ENCODE results near the gene ZKSCAN5.
"Not testable (repeated sequence)": the region's sequence is repeated elsewhere in the genome, so short reads cannot be mapped to it uniquely, and the experiment has no call there.

The ZKSCAN5 gene

DNA sequence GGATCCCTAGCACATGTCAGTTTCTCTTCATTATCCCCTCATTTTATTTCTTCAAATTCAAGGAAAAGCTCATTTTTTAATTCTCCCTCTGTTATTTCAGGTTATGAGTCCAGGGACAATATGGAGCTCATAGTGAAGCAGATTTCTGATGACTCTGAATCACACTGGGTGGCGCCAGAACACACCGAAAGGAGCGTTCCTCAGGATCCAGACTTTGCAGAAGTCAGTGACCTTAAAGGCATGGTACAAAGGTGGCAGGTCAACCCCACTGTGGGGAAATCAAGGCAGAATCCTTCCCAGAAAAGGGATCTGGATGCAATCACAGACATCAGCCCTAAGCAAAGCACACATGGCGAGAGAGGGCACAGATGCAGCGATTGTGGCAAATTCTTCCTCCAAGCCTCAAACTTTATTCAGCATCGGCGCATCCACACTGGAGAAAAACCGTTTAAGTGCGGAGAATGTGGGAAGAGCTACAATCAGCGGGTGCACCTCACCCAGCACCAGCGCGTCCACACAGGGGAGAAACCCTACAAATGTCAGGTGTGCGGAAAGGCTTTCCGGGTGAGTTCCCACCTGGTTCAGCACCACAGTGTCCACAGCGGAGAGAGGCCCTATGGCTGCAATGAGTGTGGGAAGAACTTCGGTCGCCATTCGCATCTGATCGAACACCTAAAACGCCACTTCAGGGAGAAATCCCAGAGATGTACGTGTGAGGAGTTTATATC, 21.4 kb downstream of the ZKSCAN5 start:
- no peak overlapping the region for H3K27ac Mint-ChIP-seq
- peaks cover 75% of the 10 kb centered on the region for H3K36me3 Mint-ChIP-seq
- ATAC-seq = no peak
- peaks cover 4% of the 10 kb centered on the region for H3K4me1 Mint-ChIP-seq
- peaks cover 13% of the 10 kb centered on the region for H3K9me3 Mint-ChIP-seq
- no peak overlapping the region for H3K4me3 Mint-ChIP-seq
- no peaks in the 10 kb centered on the region for H3K27me3 Mint-ChIP-seq

DNA sequence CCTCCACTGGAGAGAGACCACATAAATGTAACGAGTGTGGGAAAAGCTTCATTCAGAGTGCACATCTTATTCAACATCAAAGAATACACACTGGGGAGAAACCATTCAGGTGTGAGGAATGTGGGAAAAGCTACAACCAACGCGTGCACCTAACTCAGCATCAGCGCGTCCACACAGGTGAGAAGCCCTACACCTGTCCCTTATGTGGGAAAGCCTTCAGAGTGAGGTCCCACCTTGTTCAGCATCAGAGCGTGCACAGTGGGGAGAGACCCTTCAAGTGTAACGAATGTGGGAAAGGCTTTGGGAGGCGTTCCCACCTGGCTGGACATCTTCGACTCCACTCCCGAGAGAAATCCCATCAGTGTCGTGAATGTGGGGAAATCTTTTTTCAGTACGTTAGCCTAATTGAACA, 26.9 kb downstream of the ZKSCAN5 start:
- Mint-ChIP-seq H3K36me3 (peaks cover 78% of the 10 kb centered on the region), H3K27me3 (no peaks in the 10 kb centered on the region), H3K4me3 (no peak overlapping the region), H3K9me3 (peaks cover 32% of the 10 kb centered on the region), H3K4me1 (no peaks in the 10 kb centered on the region), H3K27ac (no peak overlapping the region)
- no peak for ATAC-seq

DNA sequence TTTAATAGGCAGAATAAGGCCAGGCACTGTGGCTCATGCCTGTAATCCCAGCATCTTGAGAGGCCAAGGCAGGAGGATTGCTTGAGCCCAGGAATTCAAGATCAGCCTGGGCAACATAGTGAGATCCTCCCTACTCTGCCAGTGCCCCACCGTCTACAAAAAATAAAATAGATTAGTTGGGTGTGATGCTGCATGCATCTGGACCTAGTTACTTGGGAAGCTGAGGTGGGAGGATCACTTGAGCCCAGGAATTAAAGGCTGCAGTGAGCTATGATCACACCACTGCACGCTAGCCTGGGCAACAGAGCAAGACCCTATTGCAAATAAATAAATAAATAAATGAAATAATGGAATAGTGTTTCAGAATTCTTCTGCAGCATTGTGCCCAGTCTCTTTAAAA, 31.2 kb downstream of the ZKSCAN5 start:
- H3K4me1 Mint-ChIP-seq = no peaks in the 10 kb centered on the region
- H3K36me3 Mint-ChIP-seq = peaks cover 40% of the 10 kb centered on the region
- peaks cover 25% of the 10 kb centered on the region for H3K9me3 Mint-ChIP-seq
- no peaks in the 10 kb centered on the region for H3K27me3 Mint-ChIP-seq
- H3K4me3 Mint-ChIP-seq = no peak overlapping the region
- H3K27ac Mint-ChIP-seq = no peak overlapping the region
- no peak for ATAC-seq

GRCh38 chr7:99539213-99539811, 34.9 kb downstream of the ZKSCAN5 start:
- Mint-ChIP-seq H3K9me3 (peaks cover 16% of the 10 kb centered on the region), H3K36me3 (peaks cover 24% of the 10 kb centered on the region), H3K4me1 (no peaks in the 10 kb centered on the region), H3K27ac (no peak overlapping the region), H3K27me3 (no peaks in the 10 kb centered on the region), H3K4me3 (no peak overlapping the region)
- ATAC-seq = no peak

GRCh38 chr7:99540542-99540941, 36.1 kb downstream of the ZKSCAN5 start:
- peaks cover 30% of the 10 kb centered on the region for H3K36me3 Mint-ChIP-seq

GRCh38 chr7:99541212-99541611, 36.8 kb downstream of the ZKSCAN5 start:
- Mint-ChIP-seq H3K27me3 (no peaks in the 10 kb centered on the region), H3K4me3 (no peak overlapping the region), H3K36me3 (peaks cover 30% of the 10 kb centered on the region), H3K27ac (no peak overlapping the region), H3K9me3 (peaks cover 12% of the 10 kb centered on the region), H3K4me1 (no peaks in the 10 kb centered on the region)
- no peak for ATAC-seq

More at GRCh38 chr7:99540542-99540941, 36.1 kb downstream of the ZKSCAN5 start:
- no peak for ATAC-seq
- H3K9me3 Mint-ChIP-seq = peaks cover 16% of the 10 kb centered on the region
- H3K4me3 Mint-ChIP-seq = no peak overlapping the region
- H3K27me3 Mint-ChIP-seq = no peaks in the 10 kb centered on the region
- H3K4me1 Mint-ChIP-seq = no peaks in the 10 kb centered on the region
- no peak overlapping the region for H3K27ac Mint-ChIP-seq

DNA sequence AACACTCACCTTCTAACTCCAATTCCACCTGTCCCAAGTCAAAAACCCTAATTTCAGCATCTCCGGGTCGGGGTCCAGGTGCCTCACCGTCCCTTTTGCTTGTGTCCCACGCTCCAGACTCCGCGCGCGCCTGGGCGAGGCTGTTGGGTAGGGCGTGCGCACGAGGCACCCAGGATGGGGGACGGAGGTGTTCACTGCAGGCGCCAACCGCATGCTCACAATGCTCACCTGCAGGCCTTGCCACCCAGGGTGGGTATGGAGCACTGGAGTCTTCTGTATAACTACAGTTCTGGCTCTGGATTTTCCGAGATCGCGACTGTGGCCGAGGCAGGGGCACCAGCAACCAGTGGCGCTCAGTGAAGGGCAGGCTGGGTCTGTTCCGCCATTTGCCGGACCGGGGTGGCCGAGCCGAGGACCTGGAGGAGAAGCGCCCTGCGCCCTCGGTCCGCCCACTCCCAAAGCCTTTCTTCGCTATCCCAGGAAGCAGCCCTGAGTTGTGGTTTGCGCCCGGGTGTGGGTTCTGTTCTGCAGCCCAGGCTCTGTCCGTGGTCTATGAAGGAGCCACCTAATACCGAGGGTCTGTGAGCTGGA, 38.7 kb downstream of the ZKSCAN5 start:
- Mint-ChIP-seq H3K36me3 (peaks cover 44% of the 10 kb centered on the region), H3K27me3 (no peaks in the 10 kb centered on the region), H3K9me3 (peaks cover 8% of the 10 kb centered on the region), H3K27ac (no peak overlapping the region), H3K4me3 (no peak overlapping the region), H3K4me1 (no peaks in the 10 kb centered on the region)
- no peak for ATAC-seq

GRCh38 chr7:99543916-99544315, 39.5 kb downstream of the ZKSCAN5 start:
- Mint-ChIP-seq H3K27me3 (no peaks in the 10 kb centered on the region), H3K36me3 (peaks cover 48% of the 10 kb centered on the region), H3K4me1 (no peaks in the 10 kb centered on the region), H3K27ac (no peak overlapping the region), H3K4me3 (no peak overlapping the region), H3K9me3 (peaks cover 7% of the 10 kb centered on the region)
- no peak for ATAC-seq

- not testable (repeated sequence) for H3K27ac Mint-ChIP-seq, H3K27me3 Mint-ChIP-seq, H3K9me3 Mint-ChIP-seq, H3K4me1 Mint-ChIP-seq, ATAC-seq, H3K4me3 Mint-ChIP-seq
- peaks cover 51% of the 10 kb centered on the region for H3K36me3 Mint-ChIP-seq
Observed at GRCh38 chr7:99545308-99545707, 40.8 kb downstream of the ZKSCAN5 start.

DNA sequence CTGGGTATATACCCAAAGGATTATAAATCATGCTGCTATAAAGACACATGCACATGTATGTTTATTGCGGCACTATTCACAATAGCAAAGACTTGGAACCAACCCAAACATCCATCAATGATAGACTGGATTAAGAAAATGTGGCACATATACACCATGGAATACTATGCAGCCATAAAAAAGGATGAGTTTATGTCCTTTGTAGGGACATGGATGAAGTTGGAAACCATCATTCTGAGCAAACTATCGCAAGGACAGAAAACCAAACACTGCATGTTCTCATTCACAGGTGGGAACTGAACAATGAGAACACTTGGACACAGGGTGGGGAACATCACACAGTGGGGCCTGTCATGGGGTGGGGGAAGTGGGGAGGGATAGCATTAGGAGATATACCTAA, 45.1 kb downstream of the ZKSCAN5 start:
- H3K27ac Mint-ChIP-seq, H3K9me3 Mint-ChIP-seq, H3K4me3 Mint-ChIP-seq, ATAC-seq, H3K27me3 Mint-ChIP-seq: not testable (repeated sequence)
- Mint-ChIP-seq H3K36me3 (peaks cover 42% of the 10 kb centered on the region), H3K4me1 (peaks cover 28% of the 10 kb centered on the region)

DNA sequence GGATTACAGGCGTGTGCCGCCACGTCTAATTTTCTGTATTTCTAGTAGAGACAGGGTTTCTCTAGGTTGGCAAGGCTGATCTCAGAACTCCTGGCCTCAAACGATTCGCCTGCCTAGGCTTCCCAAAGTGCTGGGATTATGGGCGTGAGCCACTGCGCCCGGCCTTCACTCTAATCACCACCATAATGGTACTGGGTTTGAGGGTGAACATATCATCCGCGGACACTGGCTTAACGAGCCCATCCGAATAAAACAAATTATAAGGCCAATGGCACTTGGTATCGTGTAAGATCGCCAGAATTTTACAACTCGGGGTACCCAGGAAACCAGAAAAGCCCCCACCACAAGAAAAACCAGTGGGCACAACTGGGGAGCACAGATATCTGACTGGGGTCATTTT, 46.9 kb downstream of the ZKSCAN5 start:
- H3K36me3 Mint-ChIP-seq = peaks cover 40% of the 10 kb centered on the region
- H3K4me3 Mint-ChIP-seq = peak overlapping the region; percentile 88
- peaks cover 6% of the 10 kb centered on the region for H3K9me3 Mint-ChIP-seq
- H3K4me1 Mint-ChIP-seq = peaks cover 38% of the 10 kb centered on the region
- peak overlapping the region; percentile 91 for H3K27ac Mint-ChIP-seq
- H3K27me3 Mint-ChIP-seq = no peaks in the 10 kb centered on the region
- no peak for ATAC-seq

DNA sequence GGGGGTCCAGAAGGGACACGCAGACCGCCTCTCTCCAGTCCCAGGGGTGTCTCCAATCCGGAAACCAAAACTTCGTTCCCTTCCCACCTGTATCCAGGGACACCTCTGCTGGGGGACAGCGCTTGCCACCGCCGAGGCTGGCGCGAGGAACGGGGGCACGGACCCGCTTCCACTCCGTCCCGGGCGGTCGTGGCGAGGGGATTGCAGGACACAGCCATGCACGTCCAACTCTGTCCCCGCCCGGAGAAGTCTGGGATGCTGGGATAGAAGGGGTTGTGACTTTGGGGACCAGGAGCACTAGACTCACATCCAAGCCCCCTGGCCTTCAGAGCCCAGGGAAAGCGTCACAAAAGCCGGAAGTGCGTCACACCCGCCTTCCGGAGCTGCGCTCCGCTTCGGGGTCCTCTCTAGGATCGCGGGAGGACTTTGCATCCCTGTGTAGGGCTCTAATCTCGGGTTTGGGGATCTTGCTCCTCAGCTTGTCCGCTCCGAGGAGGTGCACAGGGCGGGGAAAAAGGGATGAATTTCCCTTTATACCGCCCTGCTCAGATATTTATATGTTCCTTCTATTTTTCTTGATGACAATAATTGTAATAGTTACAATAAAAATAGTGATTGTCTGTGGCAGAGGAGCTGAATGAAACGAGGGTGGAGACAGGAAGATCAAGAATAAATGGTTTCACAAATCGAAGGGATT, 47.5 kb downstream of the ZKSCAN5 start, which contains the start of gene FAM200A:
TSS of gene FAM200A (minus strand) at position 348 of the 697 bp plus-strand sequence. CDS start 3,707 bp downstream, outside the sequence.
- peaks cover 38% of the 10 kb centered on the region for H3K4me1 Mint-ChIP-seq
- ATAC-seq = peak; percentile 99

GRCh38 chr7:99553039-99553438, 48.6 kb downstream of the ZKSCAN5 start:
- peaks cover 45% of the 10 kb centered on the region for H3K4me1 Mint-ChIP-seq
- H3K36me3 Mint-ChIP-seq = peaks cover 28% of the 10 kb centered on the region
- H3K27ac Mint-ChIP-seq = no peak overlapping the region
- peaks cover 5% of the 10 kb centered on the region for H3K9me3 Mint-ChIP-seq
- H3K27me3 Mint-ChIP-seq = no peaks in the 10 kb centered on the region
- no peak for ATAC-seq
- H3K4me3 Mint-ChIP-seq = no peak overlapping the region

More for the DNA sequence above, 47.5 kb downstream of the ZKSCAN5 start, which contains the start of gene FAM200A:
- peak within 1 kb of the TSS; percentile 91 for H3K27ac Mint-ChIP-seq
- H3K4me3 Mint-ChIP-seq = peak within 1 kb of the TSS; percentile 88
- peaks cover 6% of the 10 kb centered on the region for H3K9me3 Mint-ChIP-seq
- H3K27me3 Mint-ChIP-seq = no peaks in the 10 kb centered on the region
- H3K36me3 Mint-ChIP-seq = peaks cover 39% of the 10 kb centered on the region

- Mint-ChIP-seq H3K4me1 (peaks cover 46% of the 10 kb centered on the region), H3K36me3 (peaks cover 17% of the 10 kb centered on the region), H3K27me3 (no peaks in the 10 kb centered on the region), H3K9me3 (no peaks in the 10 kb centered on the region), H3K4me3 (no peak overlapping the region), H3K27ac (no peak overlapping the region)
- no peak for ATAC-seq
Observed at GRCh38 chr7:99554939-99555338, 50.5 kb downstream of the ZKSCAN5 start.

DNA sequence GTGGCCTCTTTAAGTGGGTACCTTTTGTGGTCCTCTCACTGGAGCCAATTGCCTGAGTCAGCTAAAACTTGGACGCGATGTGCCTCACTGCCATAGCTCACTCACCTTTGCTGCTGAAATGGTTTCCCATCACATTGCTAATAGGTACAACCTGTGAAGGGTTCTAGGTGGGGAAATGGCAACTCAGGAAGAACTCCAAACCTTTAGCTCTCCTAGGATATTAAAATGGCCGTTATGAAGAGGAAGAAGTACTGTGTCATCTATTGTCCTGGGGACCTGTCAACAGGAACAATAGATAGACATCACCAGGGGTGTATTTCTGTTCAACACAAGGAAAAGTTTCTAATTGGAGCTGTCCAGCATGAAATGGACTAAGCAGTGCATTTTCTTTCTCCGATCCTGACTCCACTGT, 52.7 kb downstream of the ZKSCAN5 start:
- no peak for ATAC-seq
- peak overlapping the region; percentile 94 for H3K27ac Mint-ChIP-seq
- H3K27me3 Mint-ChIP-seq = no peaks in the 10 kb centered on the region
- peak overlapping the region; percentile 94 for H3K4me3 Mint-ChIP-seq
- H3K4me1 Mint-ChIP-seq = peaks cover 51% of the 10 kb centered on the region
- no peaks in the 10 kb centered on the region for H3K9me3 Mint-ChIP-seq
- peaks cover 33% of the 10 kb centered on the region for H3K36me3 Mint-ChIP-seq

Measured in stimulated activated memory B cell treated with anti-CD40 and anti-IgM and Interleukin-4, amounts not matched to agents 10 μg/mL and 1 μg/mL and 100 μg/mL, for 72 hours (primary cell).